ENCODE measurements around the gene OPN3.

DNA sequence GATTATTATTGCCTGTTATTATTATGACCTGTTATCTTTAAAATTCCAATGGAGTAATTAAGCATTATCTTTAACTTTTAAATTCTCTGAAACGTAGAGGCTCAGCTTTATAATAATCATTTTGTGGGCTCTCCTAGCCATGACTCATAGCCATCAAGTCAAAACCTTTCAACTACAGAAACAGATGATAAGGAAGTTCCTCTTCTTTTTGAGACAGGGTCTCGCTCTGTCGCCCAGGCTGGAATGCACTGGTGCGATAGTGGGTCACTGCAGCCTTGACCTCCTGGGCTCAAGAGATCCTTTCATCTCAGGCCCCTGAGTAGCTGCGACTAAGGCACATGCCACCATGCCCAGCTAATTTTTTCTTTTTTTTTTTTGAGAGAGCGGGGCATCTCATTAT, 43.5 kb downstream of the OPN3 start:
- TF ChIP-seq PATZ1 (CRISPR knock-in tag; IDR thresholded peaks at IDR 0.05; ENCODE audit: borderline replicate concordance), result no peak
- TF ChIP-seq RARB (CRISPR knock-in tag; IDR thresholded peaks at IDR 0.05), result no peak
